Astrocyte of the hippocampus (primary cell): ENCODE measurements around the gene MYO1A.

Source experiments
- DNase-seq: peaks from one replicate; pipeline ENCODE4 v3.0.0; 2011; ENCODE audit warnings: low read depth, low spot score

Gene MYO1A

GRCh38 chr12:57049890-57050289 lies at the start of gene MYO1A:
Gene MYO1A, minus strand, starts transcription at chr12:57050129. Its CDS starts 1,806 bp downstream, at chr12:57048323.
- DNase-seq: peak; percentile 41

GRCh38 chr12:57099047-57099714 lies 49.3 kb upstream of the MYO1A start:
- no peak for DNase-seq

GRCh38 chr12:57098546-57098945 lies 48.6 kb upstream of the MYO1A start:
- DNase-seq: no peak

- no peak for DNase-seq
Observed at GRCh38 chr12:57097554-57097835, 47.6 kb upstream of the MYO1A start.

GRCh38 chr12:57096748-57097553 lies 47.0 kb upstream of the MYO1A start:
- DNase-seq: no peak

- no peak for DNase-seq
Observed at GRCh38 chr12:57096099-57096572, 46.2 kb upstream of the MYO1A start.

GRCh38 chr12:57095440-57095839 lies 45.5 kb upstream of the MYO1A start:
- no peak for DNase-seq

- no peak for DNase-seq
Observed at GRCh38 chr12:57094208-57095160, 44.6 kb upstream of the MYO1A start.

GRCh38 chr12:57093415-57094207 lies 43.7 kb upstream of the MYO1A start:
- DNase-seq: peak; percentile 86

- no peak for DNase-seq
Observed at GRCh38 chr12:57092876-57093414, 43.0 kb upstream of the MYO1A start.

GRCh38 chr12:57092529-57092862 lies 42.6 kb upstream of the MYO1A start:
- no peak for DNase-seq

GRCh38 chr12:57091638-57092528 lies 42.0 kb upstream of the MYO1A start:
- DNase-seq: no peak

GRCh38 chr12:57090924-57091637 lies 41.2 kb upstream of the MYO1A start:
- DNase-seq: peak; percentile 55

GRCh38 chr12:57090490-57090889 lies 40.6 kb upstream of the MYO1A start:
- DNase-seq: no peak

GRCh38 chr12:57089271-57090245 lies 39.6 kb upstream of the MYO1A start:
- DNase-seq: peak; percentile 77

- peak; percentile 96 for DNase-seq
Observed at GRCh38 chr12:57088354-57089270, 38.7 kb upstream of the MYO1A start, which contains the start of gene NAB2. Gene NAB2, plus strand, starts transcription at chr12:57089114. Its CDS starts 158 bp downstream, at chr12:57089272.
